ENCODE data around the gene PIK3R1. TPM values are rescaled to one million over a fixed set of nuclear protein-coding genes. Genes with fewer than 3 reads are reported as not detected.

PIK3R1 gene
- polyA plus RNA-seq, 1 experiment, result 7.6 TPM

- no peak for DNase-seq (ENCODE audit: low read depth, low spot score)
- TF ChIP-seq CTCF (IDR thresholded peaks at IDR 0.05; ENCODE audit: low read depth, low read length), result no peak
- ChIA-PET CTCF (interaction anchor here (0.7 to 1.2 kb wide), 2 partner anchors 1009 to 1093 kb away, joined by 5 read pairs; no protein-coding TSS in a partner anchor), POLR2A (no interaction called here)
- no peaks in the 10 kb centered on the region for H3K9me3 ChIP-seq (ENCODE audit: control insufficient read depth, insufficient read depth, low read length)
- H3K4me3 ChIP-seq (ENCODE audit: low read depth, low read length), result no peak overlapping the region
- H3K27me3 ChIP-seq (ENCODE audit: control insufficient read depth, insufficient read depth, low read length), result no peaks in the 10 kb centered on the region
- H3K27ac ChIP-seq (ENCODE audit: low read depth, low read length), result no peak overlapping the region
Measured at GRCh38 chr5:68255305-68256120, 40.0 kb downstream of the PIK3R1 start.

- ChIA-PET CTCF (interaction anchor here (1.9 kb wide), 1 partner anchor 29 kb away, joined by 8 read pairs; no protein-coding TSS in a partner anchor), POLR2A (no interaction called here)
- Histone ChIP-seq H3K4me3 (ENCODE audit: low read depth, low read length) (no peak overlapping the region), H3K27me3 (ENCODE audit: control insufficient read depth, insufficient read depth, low read length) (no peaks in the 10 kb centered on the region), H3K9me3 (ENCODE audit: control insufficient read depth, insufficient read depth, low read length) (no peaks in the 10 kb centered on the region), H3K27ac (ENCODE audit: low read depth, low read length) (no peak overlapping the region)
- TF ChIP-seq CTCF (IDR thresholded peaks at IDR 0.05; ENCODE audit: low read depth, low read length), result no peak
- DNase-seq (ENCODE audit: low read depth, low spot score), result no peak
Measured at GRCh38 chr5:68257210-68257609, 41.7 kb downstream of the PIK3R1 start.

- Histone ChIP-seq H3K9me3 (ENCODE audit: control insufficient read depth, insufficient read depth, low read length) (no peaks in the 10 kb centered on the region), H3K4me3 (ENCODE audit: low read depth, low read length) (no peak overlapping the region), H3K27me3 (ENCODE audit: control insufficient read depth, insufficient read depth, low read length) (no peaks in the 10 kb centered on the region), H3K27ac (ENCODE audit: low read depth, low read length) (no peak overlapping the region)
- CTCF ChIA-PET, result interaction anchor here (1.1 to 1.9 kb wide), 3 partner anchors 13 to 1013 kb away, joined by 4 to 8 read pairs (median 5); no protein-coding TSS in a partner anchor
- TF ChIP-seq CTCF (IDR thresholded peaks at IDR 0.05; ENCODE audit: low read depth, low read length), result no peak
- no peak for DNase-seq (ENCODE audit: low read depth, low spot score)
- POLR2A ChIA-PET, result no interaction called here
Measured at GRCh38 chr5:68258531-68258930, 43.0 kb downstream of the PIK3R1 start.

GRCh38 chr5:68259700-68260099 lies 44.1 kb downstream of the PIK3R1 start:
- CTCF ChIA-PET, result interaction anchor here (0.7 to 1.4 kb wide), 2 partner anchors 8 to 13 kb away, joined by 3 to 10 read pairs; no protein-coding TSS in a partner anchor
- H3K27ac ChIP-seq (ENCODE audit: low read depth, low read length), result no peak overlapping the region
- POLR2A ChIA-PET, result interaction anchor here (0.5 kb wide), 1 partner anchor 29 kb away, joined by 3 read pairs; no protein-coding TSS in a partner anchor

More at GRCh38 chr5:68259700-68260099, 44.1 kb downstream of the PIK3R1 start:
- no peak for DNase-seq (ENCODE audit: low read depth, low spot score)
- TF ChIP-seq CTCF (IDR thresholded peaks at IDR 0.05; ENCODE audit: low read depth, low read length), result no peak
- no peaks in the 10 kb centered on the region for H3K9me3 ChIP-seq (ENCODE audit: control insufficient read depth, insufficient read depth, low read length)
- no peaks in the 10 kb centered on the region for H3K27me3 ChIP-seq (ENCODE audit: control insufficient read depth, insufficient read depth, low read length)
- H3K4me3 ChIP-seq (ENCODE audit: low read depth, low read length), result no peak overlapping the region

All from AG04450 (cell line).